HG03135 (cell line): ENCODE results near the gene SH3GL3.

Experiments
- ATAC-seq: cut with Tn5 transposase; IDR thresholded peaks from one replicate; pipeline ENCODE4 v1.9.1; 2021; ENCODE audit warnings: mild to moderate bottlenecking, moderate library complexity; ENCODE audit not compliant: unreplicated experiment

The SH3GL3 gene

GRCh38 chr15:83658430-83659416 lies 211.6 kb downstream of the SH3GL3 start:
- no peak for ATAC-seq

GRCh38 chr15:83659417-83659812 lies 212.3 kb downstream of the SH3GL3 start:
- ATAC-seq, result no peak

GRCh38 chr15:83665480-83665879 lies 218.3 kb downstream of the SH3GL3 start:
- ATAC-seq, result no peak
